Activated CD4-positive, alpha-beta T cell treated with anti-CD3 and anti-CD28 coated beads, Interleukin-2, amount 10 ng/mL, durations not matched to agents 7 days and 5 days (primary cell): ENCODE data around the gene CHST6. TPM values are rescaled to one million over a fixed set of nuclear protein-coding genes. Genes with fewer than 3 reads are reported as not detected.
"Not testable (repeated sequence)": the region's sequence is repeated elsewhere in the genome, so short reads cannot be mapped to it uniquely, and the experiment has no call there.

Experiments used
- CTCF ChIA-PET: fragments of 350-600 bp; sonication (Branson Sonifier 250); formaldehyde crosslinking; loops from one replicate; lab custom pipeline; 2021; ENCODE audit warnings: antibody characterized with exemption; lab: Charles Lee
- POLR2A ChIA-PET: fragments of 350-600 bp; sonication (Branson Sonifier 250); formaldehyde crosslinking; loops from one replicate; lab custom pipeline; 2021; ENCODE audit warnings: antibody characterized with exemption; lab: Charles Lee
- DNase-seq: peaks from one replicate; pipeline ENCODE4 v3.0.0-alpha.2; 2020
- H3K27ac Mint-ChIP-seq: one replicate; pipeline ENCODE4 v1.8.0; 2021; ENCODE audit warnings: mild to moderate bottlenecking, moderate library complexity, mixed read lengths
- H3K27me3 Mint-ChIP-seq: one replicate; pipeline ENCODE4 v1.8.0; 2021; ENCODE audit warnings: mixed read lengths
- H3K36me3 Mint-ChIP-seq: one replicate; pipeline ENCODE4 v1.8.0; 2021; ENCODE audit warnings: low read depth, mixed read lengths
- H3K4me1 Mint-ChIP-seq: one replicate; pipeline ENCODE4 v1.8.0; 2021; ENCODE audit warnings: mixed read lengths
- H3K4me3 Mint-ChIP-seq: one replicate; pipeline ENCODE4 v1.8.0; 2021; ENCODE audit warnings: mild to moderate bottlenecking, moderate library complexity, mixed read lengths
- H3K9me3 Mint-ChIP-seq: one replicate; pipeline ENCODE4 v1.8.0; 2021; ENCODE audit warnings: mixed read lengths
- total RNA-seq, 2 experiments: library from RNA; stranded (reverse); gene quantifications; one replicate each; pipeline ENCODE4 v1.2.3, GENCODE V29; 2021

The CHST6 gene
- total RNA-seq, 2 experiments from 2014 or later = not detected

DNA sequence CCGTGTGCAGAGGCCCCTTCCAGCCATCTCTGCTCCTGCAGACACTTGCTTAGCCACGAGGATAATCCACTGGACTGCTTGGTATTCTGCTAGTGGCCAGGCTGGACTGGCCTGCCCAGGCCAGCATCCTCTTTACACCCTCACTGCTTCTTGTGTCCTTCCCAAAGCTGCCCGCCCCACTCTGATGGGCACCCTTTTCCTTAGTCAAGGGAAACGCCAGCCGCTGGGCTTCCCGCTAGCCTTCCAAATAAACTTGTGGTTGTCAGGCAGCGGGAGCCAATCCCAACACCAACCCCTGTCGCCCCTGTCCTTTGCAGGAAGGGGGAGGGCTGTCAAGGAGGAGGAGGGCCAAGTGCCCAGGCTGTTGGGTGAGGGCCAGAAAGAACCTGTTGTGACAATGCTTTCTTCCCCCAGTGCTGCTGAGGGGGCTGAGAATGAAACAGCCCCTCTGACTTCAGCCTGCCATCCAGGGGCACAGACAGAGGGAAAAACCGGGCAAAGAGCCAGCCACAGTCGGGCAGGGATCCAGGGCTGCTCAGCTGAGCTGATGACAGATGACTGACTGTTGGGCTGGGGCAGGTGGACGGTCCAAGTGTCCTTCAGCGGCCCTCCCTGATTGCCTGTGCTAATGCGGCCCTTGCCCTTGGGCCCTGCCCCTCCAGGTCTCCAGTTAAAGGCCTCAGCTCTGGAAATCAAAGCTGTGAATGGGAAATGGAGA, 3.5 kb upstream of the CHST6 start:
- DNase-seq, H3K4me1 Mint-ChIP-seq, H3K27ac Mint-ChIP-seq, H3K36me3 Mint-ChIP-seq, CTCF ChIA-PET, H3K4me3 Mint-ChIP-seq, H3K9me3 Mint-ChIP-seq, POLR2A ChIA-PET: not testable (repeated sequence)
- peaks cover 20% of the 10 kb centered on the region for H3K27me3 Mint-ChIP-seq

DNA sequence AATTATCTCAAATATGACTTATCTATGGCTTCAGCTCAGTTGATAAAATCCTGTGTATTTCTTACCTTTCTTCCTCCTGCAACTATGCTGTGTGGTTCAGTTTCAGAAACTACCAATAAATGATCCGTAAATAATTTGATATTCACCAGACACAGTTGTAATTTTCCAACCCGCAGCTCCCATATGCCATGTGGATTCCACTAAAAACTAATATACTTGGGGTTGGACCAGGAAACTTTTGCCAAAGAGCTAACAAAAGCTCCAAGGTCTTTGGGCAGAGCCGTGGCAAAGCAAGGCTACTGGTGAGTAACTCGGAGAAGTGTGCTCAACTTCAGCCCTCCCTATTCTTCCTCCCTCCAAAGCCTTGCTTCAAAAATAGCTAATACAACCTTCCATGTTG, 2.3 kb upstream of the CHST6 start:
- Mint-ChIP-seq H3K27ac (no peak overlapping the region), H3K36me3 (no peaks in the 10 kb centered on the region), H3K27me3 (peaks cover 26% of the 10 kb centered on the region), H3K9me3 (no peaks in the 10 kb centered on the region), H3K4me1 (peaks cover 6% of the 10 kb centered on the region), H3K4me3 (no peak overlapping the region)
- ChIA-PET CTCF (interaction anchor here (0.6 to 1.6 kb wide), 4 partner anchors 10 to 25 kb away, joined by 3 to 5 read pairs (median 4); no protein-coding TSS in a partner anchor), POLR2A (no interaction called here)
- no peak for DNase-seq

DNA sequence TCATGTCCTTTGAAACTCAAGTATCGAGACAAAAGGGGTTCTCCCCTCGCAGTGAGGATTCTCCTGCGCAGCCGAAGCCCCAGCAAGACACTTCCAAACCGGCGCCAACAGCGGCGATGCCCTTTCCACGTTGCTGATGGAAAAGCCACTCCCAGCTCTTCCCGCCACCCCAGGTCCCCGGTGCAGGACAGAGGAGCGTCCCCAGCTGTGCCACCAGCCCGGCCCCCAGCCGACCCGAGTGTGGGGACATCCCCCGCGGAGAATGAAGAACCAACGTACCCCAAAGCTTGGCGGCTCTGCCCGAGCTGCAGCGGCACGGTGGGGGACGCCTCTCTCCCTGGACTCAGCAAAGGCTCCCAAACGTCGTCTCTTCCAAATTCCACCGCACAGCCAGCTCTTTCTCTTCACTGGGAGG, 573 bp downstream of the CHST6 start:
- no peak overlapping the region for H3K27ac Mint-ChIP-seq
- H3K36me3 Mint-ChIP-seq = no peaks in the 10 kb centered on the region
- peak overlapping the region; percentile 34 for H3K4me3 Mint-ChIP-seq
- CTCF ChIA-PET = interaction anchor here (0.6 to 1.9 kb wide), 4 partner anchors 13 to 129 kb away, joined by 3 to 8 read pairs (median 6); partner anchors contain the start of gene TMEM170A
- no peaks in the 10 kb centered on the region for H3K9me3 Mint-ChIP-seq
- peaks cover 28% of the 10 kb centered on the region for H3K27me3 Mint-ChIP-seq
- POLR2A ChIA-PET = no interaction called here
- DNase-seq = no peak
- H3K4me1 Mint-ChIP-seq = peaks cover 6% of the 10 kb centered on the region

DNA sequence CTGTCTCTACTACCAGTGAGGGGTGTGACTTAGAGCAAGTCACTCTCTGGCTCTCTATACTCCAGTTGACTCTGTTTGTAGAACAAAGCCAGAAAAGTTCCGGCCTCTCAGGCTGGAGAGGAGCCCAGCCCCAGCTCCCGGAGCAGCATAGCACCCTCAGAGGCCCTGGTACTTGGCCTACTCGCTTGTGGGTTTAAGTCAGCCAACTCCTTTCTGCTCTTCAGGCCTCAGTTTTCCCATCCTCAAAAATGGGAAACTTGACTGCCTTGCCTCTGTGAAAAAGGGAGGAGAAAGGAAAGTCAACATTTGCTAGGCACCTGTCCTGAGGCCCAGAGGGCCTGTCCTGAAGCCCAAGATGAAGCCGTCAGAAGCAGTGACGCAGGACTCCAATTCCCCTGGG, 1.1 kb downstream of the CHST6 start:
- DNase-seq = no peak
- CTCF ChIA-PET = interaction anchor here (0.6 to 1.9 kb wide), 3 partner anchors 13 to 129 kb away, joined by 3 to 7 read pairs (median 4); partner anchors contain the start of gene TMEM170A
- H3K9me3 Mint-ChIP-seq = no peaks in the 10 kb centered on the region
- POLR2A ChIA-PET = no interaction called here
- H3K27me3 Mint-ChIP-seq = peaks cover 28% of the 10 kb centered on the region
- H3K4me1 Mint-ChIP-seq = peaks cover 6% of the 10 kb centered on the region
- no peak overlapping the region for H3K27ac Mint-ChIP-seq
- no peak overlapping the region for H3K4me3 Mint-ChIP-seq
- no peaks in the 10 kb centered on the region for H3K36me3 Mint-ChIP-seq

DNA sequence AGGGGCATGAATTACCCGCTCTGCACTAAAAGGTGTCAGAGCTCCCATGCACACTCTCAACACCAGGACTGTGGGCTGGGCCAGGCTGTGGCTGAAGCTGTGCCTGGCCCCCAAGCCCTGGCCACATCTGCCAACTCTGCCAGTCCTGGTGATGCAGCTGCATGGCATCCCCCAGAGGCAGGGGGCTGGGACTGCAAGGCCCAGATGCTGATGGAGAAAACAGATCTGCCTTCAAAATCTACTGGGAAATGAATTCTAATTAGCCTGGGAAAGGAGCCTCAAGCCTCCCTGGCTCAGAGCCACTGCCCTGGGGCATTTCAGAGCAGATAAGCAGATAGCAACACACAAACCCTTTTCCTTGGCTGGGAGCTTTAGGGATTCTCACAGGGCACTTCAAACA, 3.4 kb downstream of the CHST6 start:
- Mint-ChIP-seq H3K27me3 (peaks cover 27% of the 10 kb centered on the region), H3K9me3 (no peaks in the 10 kb centered on the region), H3K4me3 (no peak overlapping the region), H3K4me1 (peaks cover 6% of the 10 kb centered on the region), H3K36me3 (no peaks in the 10 kb centered on the region), H3K27ac (no peak overlapping the region)
- ChIA-PET POLR2A (no interaction called here), CTCF (interaction anchor here (1.0 to 1.5 kb wide), 2 partner anchors 25 to 47 kb away, joined by 3 to 7 read pairs; no protein-coding TSS in a partner anchor)
- DNase-seq = no peak

DNA sequence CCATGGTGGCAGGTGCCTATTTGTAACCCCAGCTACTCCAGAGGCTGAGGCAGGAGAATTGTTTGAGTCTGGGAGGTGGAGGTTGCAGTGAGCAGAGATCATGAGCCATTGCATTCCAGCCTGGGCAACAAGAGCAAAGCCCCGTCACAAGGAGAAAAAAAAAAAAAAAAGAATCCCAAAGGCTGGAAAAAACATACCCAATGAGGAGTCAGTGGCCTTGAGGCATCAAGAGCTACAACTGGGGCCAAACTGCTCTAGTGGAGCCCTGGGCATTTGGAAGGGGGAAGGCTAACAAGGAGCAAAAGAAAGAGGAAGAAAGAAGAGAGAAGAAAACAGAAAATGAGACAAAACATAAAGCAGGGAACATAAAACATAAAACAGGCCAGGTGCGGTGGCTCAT, 6.9 kb downstream of the CHST6 start:
- ChIA-PET CTCF (interaction anchor here (1.5 kb wide), 1 partner anchor 23 kb away, joined by 6 read pairs; the partner anchor contains the start of gene TMEM170A), POLR2A (no interaction called here)
- no peaks in the 10 kb centered on the region for H3K9me3 Mint-ChIP-seq
- no peak overlapping the region for H3K4me3 Mint-ChIP-seq
- H3K36me3 Mint-ChIP-seq = no peaks in the 10 kb centered on the region
- no peak overlapping the region for H3K27ac Mint-ChIP-seq
- DNase-seq = no peak
- peaks cover 5% of the 10 kb centered on the region for H3K27me3 Mint-ChIP-seq
- H3K4me1 Mint-ChIP-seq = peaks cover 3% of the 10 kb centered on the region

DNA sequence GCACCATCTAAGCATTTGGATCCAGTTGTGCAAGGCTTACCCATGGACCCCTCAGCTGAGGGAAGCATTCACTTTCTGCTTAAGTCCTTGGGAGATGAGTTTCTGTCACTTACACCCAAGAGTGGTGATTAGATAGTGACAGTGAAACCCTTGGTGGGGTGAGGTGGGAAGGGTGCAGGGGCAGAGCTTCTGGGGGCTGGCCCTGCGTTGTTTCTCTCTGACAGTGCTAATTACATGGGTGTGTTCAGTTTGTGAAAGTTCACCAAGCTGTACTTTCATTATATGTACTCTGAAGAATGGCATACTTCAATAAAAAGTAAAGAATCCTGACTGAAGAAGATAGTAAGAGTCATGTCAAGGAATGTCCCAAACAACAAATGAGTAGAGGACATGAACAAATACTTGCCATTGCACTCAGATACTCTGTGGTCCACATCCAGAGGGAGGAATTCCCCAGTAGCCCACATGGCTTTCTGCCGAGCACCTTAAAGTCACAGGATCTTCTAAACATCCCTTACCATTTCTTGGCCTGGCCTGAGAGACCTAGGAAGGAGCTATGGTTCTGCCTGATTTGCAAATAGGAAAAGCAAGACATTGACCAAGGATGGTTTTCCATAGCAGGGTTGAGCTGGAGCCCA, 8.4 kb downstream of the CHST6 start:
- ChIA-PET POLR2A (no interaction called here), CTCF (interaction anchor here (1.0 to 1.7 kb wide), 3 partner anchors 15 to 64 kb away, joined by 4 to 8 read pairs (median 6); partner anchors contain the start of gene TMEM170A)
- H3K9me3 Mint-ChIP-seq = no peaks in the 10 kb centered on the region
- peaks cover 3% of the 10 kb centered on the region for H3K4me1 Mint-ChIP-seq
- no peak for DNase-seq
- H3K4me3 Mint-ChIP-seq = no peak overlapping the region
- H3K27me3 Mint-ChIP-seq = no peaks in the 10 kb centered on the region
- H3K27ac Mint-ChIP-seq = no peak overlapping the region
- H3K36me3 Mint-ChIP-seq = no peaks in the 10 kb centered on the region

DNA sequence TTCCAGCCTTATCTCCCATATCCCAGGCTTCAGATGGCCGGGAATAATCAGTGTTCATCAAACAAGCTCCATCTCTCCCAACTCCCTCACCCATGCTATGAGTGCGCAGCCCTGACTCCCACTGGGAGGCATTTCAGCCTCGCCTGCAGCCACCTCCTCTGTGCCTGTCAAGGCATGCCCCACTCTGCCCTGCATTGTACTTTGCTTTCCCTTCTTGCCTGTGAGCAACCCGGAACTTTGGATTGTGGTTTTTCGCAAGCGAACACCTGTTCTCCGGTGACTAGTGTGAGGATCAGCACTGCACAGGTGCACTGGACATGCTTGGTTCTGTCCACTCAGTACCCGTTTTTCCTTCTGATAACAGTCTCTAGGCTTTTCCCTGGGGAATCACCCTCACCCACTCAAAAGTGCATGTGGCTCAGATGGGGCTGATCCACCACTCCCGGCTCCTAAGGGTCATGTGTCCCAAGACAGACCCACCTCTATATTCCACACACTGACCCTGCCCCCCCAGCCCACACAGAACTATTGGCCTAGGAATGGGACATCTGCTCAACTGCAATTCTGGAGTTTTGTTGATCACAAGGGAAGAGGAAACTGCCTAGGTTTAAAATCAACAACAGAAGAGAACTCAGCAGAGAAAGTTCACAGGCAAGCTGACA, 9.1 kb downstream of the CHST6 start:
- Mint-ChIP-seq H3K4me1 (peaks cover 3% of the 10 kb centered on the region), H3K27ac (no peak overlapping the region), H3K27me3 (no peaks in the 10 kb centered on the region), H3K36me3 (no peaks in the 10 kb centered on the region), H3K4me3 (no peak overlapping the region), H3K9me3 (no peaks in the 10 kb centered on the region)
- CTCF ChIA-PET = interaction anchor here (1.7 kb wide), 1 partner anchor 15 kb away, joined by 8 read pairs; no protein-coding TSS in a partner anchor
- POLR2A ChIA-PET = no interaction called here
- DNase-seq = no peak

DNA sequence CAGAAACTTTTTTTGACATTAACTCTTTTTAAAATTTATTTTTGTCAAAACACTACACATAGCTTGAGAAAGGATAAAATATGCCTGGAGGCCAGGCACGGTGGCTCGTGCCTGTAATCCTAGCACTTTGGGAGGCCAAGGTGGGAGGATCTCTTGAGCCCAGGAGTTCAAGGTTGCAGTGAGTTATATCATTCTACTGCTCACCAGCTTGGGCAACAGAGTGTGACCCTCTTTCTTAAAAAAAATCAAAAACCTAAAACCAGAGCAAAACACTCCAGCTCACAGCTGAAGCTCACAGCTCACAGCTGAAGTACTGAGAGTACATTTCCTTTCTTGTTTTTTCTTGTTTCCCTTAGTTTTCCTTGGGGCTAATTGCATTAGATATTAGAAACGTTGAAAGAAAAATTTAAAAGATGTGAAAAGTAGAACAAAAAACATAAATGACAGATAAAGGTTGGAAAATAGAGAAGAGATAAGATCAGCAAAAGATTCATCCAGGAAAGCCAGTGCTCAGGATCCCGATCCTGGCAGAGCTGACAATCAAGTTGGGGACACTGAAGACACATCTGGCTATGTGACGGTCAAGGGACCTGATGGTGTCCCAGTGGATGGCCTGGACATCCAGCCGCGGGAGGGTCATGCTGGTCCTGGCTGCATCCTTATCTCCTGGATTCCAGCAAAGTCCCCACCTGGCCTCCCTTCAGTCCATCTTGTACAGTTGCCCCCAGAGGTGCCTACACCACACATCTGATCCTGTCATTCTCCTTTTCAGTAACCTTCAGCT, 9.8 kb downstream of the CHST6 start:
- Mint-ChIP-seq H3K27ac (no peak overlapping the region), H3K4me1 (peaks cover 3% of the 10 kb centered on the region), H3K27me3 (no peaks in the 10 kb centered on the region), H3K4me3 (no peak overlapping the region), H3K9me3 (no peaks in the 10 kb centered on the region), H3K36me3 (no peaks in the 10 kb centered on the region)
- DNase-seq = no peak
- ChIA-PET CTCF (interaction anchor here (1.4 kb wide), 2 partner anchors 20 to 285 kb away, joined by 3 to 6 read pairs; no protein-coding TSS in a partner anchor), POLR2A (no interaction called here)

DNA sequence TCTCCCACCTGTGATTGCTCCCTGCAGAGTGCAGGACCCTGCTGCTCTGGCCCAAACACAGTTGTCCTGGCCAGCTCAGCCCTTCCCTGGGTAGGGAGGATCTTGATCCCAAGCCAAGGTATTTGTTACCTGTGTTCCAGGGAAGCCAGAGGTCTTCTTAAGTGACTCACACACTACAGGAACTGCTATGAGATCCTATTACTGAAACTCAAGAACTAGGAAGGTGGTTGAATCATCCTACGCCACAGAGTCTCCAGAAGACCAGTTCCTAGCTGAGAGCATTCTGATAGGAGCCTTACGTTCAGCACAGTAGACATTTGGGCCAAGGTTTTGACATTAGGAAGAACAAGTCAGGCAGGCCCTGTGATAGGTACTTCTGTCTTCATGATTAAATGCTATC, 12.0 kb downstream of the CHST6 start:
- POLR2A ChIA-PET = no interaction called here
- CTCF ChIA-PET = interaction anchor here (1.0 to 1.1 kb wide), 3 partner anchors 15 to 19 kb away, joined by 3 read pairs; no protein-coding TSS in a partner anchor

DNA sequence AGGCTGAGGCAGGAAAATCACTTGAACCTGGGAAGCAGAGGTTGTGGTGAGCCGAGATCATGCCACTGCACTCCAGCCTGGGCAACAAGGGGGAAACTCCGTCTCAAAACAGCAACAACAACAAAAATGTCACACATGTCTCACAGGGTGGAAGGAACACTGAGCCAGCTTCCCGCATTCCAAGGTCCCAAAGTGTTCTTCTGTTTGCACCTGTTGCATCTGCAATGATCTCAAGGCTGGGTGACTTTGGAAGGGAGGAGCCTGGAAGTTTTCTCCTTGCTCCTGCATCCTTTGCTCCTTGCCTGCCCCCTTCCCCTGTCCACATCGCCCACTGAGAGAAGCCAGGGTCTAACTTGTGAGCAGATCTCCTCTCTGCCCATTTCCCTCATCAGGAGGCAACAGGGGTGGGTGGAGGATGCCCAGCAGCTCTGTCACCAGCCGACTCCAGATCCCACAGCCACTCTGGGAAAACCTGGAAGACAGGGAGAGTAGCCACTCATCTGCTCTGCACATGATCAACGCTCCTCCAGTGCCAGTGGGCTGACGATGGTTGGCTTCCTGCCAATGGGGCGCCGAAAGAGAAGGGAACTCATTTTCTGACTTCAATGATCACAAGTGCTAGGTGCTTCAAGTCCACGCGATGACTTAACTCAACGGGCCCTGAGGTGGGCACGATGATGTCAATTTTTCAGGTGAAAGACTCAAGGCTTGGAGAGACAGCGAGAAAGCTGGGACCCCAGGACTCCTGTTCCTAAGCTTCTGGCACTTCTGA, 12.6 kb downstream of the CHST6 start:
- Mint-ChIP-seq H3K4me3 (no peak overlapping the region), H3K27ac (no peak overlapping the region), H3K27me3 (peaks cover 6% of the 10 kb centered on the region), H3K9me3 (no peaks in the 10 kb centered on the region), H3K36me3 (no peaks in the 10 kb centered on the region), H3K4me1 (peaks cover 5% of the 10 kb centered on the region)
- POLR2A ChIA-PET = no interaction called here
- CTCF ChIA-PET = interaction anchor here (0.6 to 1.8 kb wide), 5 partner anchors 12 to 597 kb away, joined by 3 to 7 read pairs (median 4); partner anchors contain the start of gene CHST6
- no peak for DNase-seq

More for the DNA sequence above, 12.0 kb downstream of the CHST6 start:
- DNase-seq = no peak
- Mint-ChIP-seq H3K27ac (no peak overlapping the region), H3K4me3 (no peak overlapping the region), H3K9me3 (no peaks in the 10 kb centered on the region), H3K27me3 (peaks cover under 1% of the 10 kb centered on the region), H3K36me3 (no peaks in the 10 kb centered on the region), H3K4me1 (peaks cover 4% of the 10 kb centered on the region)
